ENCODE data around the gene LMCD1. TPM values are rescaled to one million over a fixed set of nuclear protein-coding genes. Genes with fewer than 3 reads are reported as not detected.

Gene LMCD1
- total and polyA plus RNA-seq, 2 of the 8 experiments (the other 6 are each of a cell fraction or from before 2014, with no cell fraction given), result 12.3 to 26.5 TPM

DNA sequence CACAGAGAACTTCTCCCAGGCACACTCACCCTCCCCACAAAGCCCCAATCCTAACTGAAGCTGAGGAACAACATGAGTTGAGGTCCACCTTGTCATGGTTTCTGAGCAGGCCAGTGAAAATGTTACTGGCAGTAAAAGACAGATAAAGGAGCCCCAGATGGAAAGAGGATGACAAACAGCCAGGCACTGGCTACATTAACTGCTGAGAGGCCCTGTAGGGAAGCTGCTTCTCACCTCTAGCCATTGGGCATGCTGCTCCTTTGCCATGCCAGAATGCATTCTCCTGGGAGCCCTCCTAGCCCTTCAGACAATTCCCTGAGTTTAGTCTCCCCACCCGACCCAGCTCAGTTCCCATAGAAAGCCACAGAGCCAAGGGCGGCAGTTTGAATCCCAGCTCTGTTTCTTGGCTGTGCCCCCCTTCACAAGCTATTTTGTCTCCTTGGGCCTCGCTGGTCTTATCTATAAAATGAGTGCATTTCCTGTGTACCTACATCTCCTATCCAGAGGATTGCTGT lies 60.5 kb downstream of the LMCD1 start (continued):
- TF ChIP-seq, protein P1, sequence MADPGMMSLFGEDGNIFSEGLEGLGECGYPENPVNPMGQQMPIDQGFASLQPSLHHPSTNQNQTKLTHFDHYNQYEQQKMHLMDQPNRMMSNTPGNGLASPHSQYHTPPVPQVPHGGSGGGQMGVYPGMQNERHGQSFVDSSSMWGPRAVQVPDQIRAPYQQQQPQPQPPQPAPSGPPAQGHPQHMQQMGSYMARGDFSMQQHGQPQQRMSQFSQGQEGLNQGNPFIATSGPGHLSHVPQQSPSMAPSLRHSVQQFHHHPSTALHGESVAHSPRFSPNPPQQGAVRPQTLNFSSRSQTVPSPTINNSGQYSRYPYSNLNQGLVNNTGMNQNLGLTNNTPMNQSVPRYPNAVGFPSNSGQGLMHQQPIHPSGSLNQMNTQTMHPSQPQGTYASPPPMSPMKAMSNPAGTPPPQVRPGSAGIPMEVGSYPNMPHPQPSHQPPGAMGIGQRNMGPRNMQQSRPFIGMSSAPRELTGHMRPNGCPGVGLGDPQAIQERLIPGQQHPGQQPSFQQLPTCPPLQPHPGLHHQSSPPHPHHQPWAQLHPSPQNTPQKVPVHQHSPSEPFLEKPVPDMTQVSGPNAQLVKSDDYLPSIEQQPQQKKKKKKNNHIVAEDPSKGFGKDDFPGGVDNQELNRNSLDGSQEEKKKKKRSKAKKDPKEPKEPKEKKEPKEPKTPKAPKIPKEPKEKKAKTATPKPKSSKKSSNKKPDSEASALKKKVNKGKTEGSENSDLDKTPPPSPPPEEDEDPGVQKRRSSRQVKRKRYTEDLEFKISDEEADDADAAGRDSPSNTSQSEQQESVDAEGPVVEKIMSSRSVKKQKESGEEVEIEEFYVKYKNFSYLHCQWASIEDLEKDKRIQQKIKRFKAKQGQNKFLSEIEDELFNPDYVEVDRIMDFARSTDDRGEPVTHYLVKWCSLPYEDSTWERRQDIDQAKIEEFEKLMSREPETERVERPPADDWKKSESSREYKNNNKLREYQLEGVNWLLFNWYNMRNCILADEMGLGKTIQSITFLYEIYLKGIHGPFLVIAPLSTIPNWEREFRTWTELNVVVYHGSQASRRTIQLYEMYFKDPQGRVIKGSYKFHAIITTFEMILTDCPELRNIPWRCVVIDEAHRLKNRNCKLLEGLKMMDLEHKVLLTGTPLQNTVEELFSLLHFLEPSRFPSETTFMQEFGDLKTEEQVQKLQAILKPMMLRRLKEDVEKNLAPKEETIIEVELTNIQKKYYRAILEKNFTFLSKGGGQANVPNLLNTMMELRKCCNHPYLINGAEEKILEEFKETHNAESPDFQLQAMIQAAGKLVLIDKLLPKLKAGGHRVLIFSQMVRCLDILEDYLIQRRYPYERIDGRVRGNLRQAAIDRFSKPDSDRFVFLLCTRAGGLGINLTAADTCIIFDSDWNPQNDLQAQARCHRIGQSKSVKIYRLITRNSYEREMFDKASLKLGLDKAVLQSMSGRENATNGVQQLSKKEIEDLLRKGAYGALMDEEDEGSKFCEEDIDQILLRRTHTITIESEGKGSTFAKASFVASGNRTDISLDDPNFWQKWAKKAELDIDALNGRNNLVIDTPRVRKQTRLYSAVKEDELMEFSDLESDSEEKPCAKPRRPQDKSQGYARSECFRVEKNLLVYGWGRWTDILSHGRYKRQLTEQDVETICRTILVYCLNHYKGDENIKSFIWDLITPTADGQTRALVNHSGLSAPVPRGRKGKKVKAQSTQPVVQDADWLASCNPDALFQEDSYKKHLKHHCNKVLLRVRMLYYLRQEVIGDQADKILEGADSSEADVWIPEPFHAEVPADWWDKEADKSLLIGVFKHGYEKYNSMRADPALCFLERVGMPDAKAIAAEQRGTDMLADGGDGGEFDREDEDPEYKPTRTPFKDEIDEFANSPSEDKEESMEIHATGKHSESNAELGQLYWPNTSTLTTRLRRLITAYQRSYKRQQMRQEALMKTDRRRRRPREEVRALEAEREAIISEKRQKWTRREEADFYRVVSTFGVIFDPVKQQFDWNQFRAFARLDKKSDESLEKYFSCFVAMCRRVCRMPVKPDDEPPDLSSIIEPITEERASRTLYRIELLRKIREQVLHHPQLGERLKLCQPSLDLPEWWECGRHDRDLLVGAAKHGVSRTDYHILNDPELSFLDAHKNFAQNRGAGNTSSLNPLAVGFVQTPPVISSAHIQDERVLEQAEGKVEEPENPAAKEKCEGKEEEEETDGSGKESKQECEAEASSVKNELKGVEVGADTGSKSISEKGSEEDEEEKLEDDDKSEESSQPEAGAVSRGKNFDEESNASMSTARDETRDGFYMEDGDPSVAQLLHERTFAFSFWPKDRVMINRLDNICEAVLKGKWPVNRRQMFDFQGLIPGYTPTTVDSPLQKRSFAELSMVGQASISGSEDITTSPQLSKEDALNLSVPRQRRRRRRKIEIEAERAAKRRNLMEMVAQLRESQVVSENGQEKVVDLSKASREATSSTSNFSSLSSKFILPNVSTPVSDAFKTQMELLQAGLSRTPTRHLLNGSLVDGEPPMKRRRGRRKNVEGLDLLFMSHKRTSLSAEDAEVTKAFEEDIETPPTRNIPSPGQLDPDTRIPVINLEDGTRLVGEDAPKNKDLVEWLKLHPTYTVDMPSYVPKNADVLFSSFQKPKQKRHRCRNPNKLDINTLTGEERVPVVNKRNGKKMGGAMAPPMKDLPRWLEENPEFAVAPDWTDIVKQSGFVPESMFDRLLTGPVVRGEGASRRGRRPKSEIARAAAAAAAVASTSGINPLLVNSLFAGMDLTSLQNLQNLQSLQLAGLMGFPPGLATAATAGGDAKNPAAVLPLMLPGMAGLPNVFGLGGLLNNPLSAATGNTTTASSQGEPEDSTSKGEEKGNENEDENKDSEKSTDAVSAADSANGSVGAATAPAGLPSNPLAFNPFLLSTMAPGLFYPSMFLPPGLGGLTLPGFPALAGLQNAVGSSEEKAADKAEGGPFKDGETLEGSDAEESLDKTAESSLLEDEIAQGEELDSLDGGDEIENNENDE (IDR thresholded peaks at IDR 0.05; ENCODE audit: insufficient replicate concordance, low read length), result no peak
- TF ChIP-seq SP1 (IDR thresholded peaks at IDR 0.05; ENCODE audit: low read depth, low read length), result no peak
- no peak for TF ChIP-seq RXRA (IDR thresholded peaks at IDR 0.05; ENCODE audit: insufficient read depth, low read depth, low read length)
- TF ChIP-seq, protein P2, sequence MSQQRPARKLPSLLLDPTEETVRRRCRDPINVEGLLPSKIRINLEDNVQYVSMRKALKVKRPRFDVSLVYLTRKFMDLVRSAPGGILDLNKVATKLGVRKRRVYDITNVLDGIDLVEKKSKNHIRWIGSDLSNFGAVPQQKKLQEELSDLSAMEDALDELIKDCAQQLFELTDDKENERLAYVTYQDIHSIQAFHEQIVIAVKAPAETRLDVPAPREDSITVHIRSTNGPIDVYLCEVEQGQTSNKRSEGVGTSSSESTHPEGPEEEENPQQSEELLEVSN (IDR thresholded peaks at IDR 0.05), result no peak
- no peak for TF ChIP-seq CEBPB (IDR thresholded peaks at IDR 0.05; ENCODE audit: low read depth, low read length)

Measured in H1 (cell line).